H1 (cell line): ENCODE results near the gene AP2A2. TPM values are rescaled to one million over a fixed set of nuclear protein-coding genes. Genes with fewer than 3 reads are reported as not detected.

Source experiments
- CTCF ChIA-PET: fragments of 300-600 bp; sonication (Branson Sonifier 250); formaldehyde crosslinking; loops from one replicate; lab custom pipeline; 2021; ENCODE audit not compliant: partially characterized antibody; lab: Charles Lee
- POLR2A ChIA-PET: fragments of 300-600 bp; sonication (Branson Sonifier 250); formaldehyde crosslinking; loops from one replicate; lab custom pipeline; 2021; ENCODE audit warnings: inconsistent platforms; ENCODE audit not compliant: partially characterized antibody; lab: Charles Lee
- DNase-seq, 2 experiments: peaks; one replicate each; pipeline versions ENCODE4 v3.0.0 to v3.0.0-alpha.2; 2010 to 2022; ENCODE audit warnings: low spot score in 2 of 2, low read depth in 1 of 2, mixed read lengths in 1 of 2
- FAIRE-seq: peaks from 2 replicates; lab custom pipeline; 2011; peaks lifted over from hg19 to GRCh38; lab: Jason Lieb, UNC
- H2AFZ ChIP-seq: 2 replicates; pipeline ENCODE4 v1.8.1; 2012; ENCODE audit warnings: low read length, inconsistent platforms
- H2AK5ac ChIP-seq: 2 replicates; pipeline ENCODE4 v1.6.1; 2013; ENCODE audit warnings: low read depth, low read length
- H2BK120ac ChIP-seq: replicated peaks from 2 replicates; pipeline ENCODE3; 2013; ENCODE audit warnings: low read depth, low read length, inconsistent platforms
- H2BK12ac ChIP-seq: 2 replicates; pipeline ENCODE4 v1.6.1; 2013; ENCODE audit warnings: low read depth, low read length
- H2BK15ac ChIP-seq: 2 replicates; pipeline ENCODE4 v1.6.1; 2013; ENCODE audit warnings: low read length
- H2BK20ac ChIP-seq: 2 replicates; pipeline ENCODE4 v1.6.1; 2013; ENCODE audit warnings: low read length
- H2BK5ac ChIP-seq: 2 replicates; pipeline ENCODE4 v1.6.1; 2013; ENCODE audit warnings: low read depth, low read length
- H3K14ac ChIP-seq: 2 replicates; pipeline ENCODE4 v1.6.1; 2013; ENCODE audit warnings: inconsistent platforms; ENCODE audit not compliant: insufficient read length
- H3K18ac ChIP-seq: 2 replicates; pipeline ENCODE4 v1.6.1; 2013; ENCODE audit warnings: low read length; ENCODE audit errors: extremely low read depth
- H3K23ac ChIP-seq: 2 replicates; pipeline ENCODE4 v1.6.1; 2013; ENCODE audit warnings: inconsistent platforms; ENCODE audit not compliant: insufficient read length
- H3K23me2 ChIP-seq: 2 replicates; pipeline ENCODE4 v1.6.1; 2013; ENCODE audit warnings: low read depth, low read length
- H3K27ac ChIP-seq: 2 replicates; pipeline ENCODE4 v1.6.1; 2011; ENCODE audit warnings: low read depth, low read length, inconsistent platforms
- H3K27me3 ChIP-seq, 4 experiments: replicated peaks in 1 of 4; 1 replicate in 1 of 4; 2 replicates in 3 of 4; pipeline versions ENCODE4 v1.6.1 to v1.8.1; 2011 to 2013; ENCODE audit warnings: low read length in 3 of 4, mild to moderate bottlenecking in 3 of 4, inconsistent platforms in 2 of 4, mixed read lengths in 2 of 4, moderate library complexity in 1 of 4; ENCODE audit not compliant: control insufficient read depth in 3 of 4, insufficient read depth in 3 of 4; ENCODE audit errors: extremely low read depth in 1 of 4
- H3K36me3 ChIP-seq, 4 experiments: 2 replicates each; pipeline versions ENCODE4 v1.6.1 to v1.8.1; 2011 to 2013; ENCODE audit warnings: mild to moderate bottlenecking in 4 of 4, low read length in 3 of 4, moderate library complexity in 2 of 4, control low read depth in 1 of 4, inconsistent platforms in 1 of 4; ENCODE audit not compliant: insufficient read depth in 4 of 4, control insufficient read depth in 2 of 4
- H3K4ac ChIP-seq: replicated peaks from 2 replicates; pipeline ENCODE3; 2013; ENCODE audit warnings: low read length, low read depth, mixed read lengths, inconsistent platforms; ENCODE audit not compliant: insufficient read length
- H3K4me1 ChIP-seq, 4 experiments: replicated peaks in 1 of 4; 1 replicate in 1 of 4; 2 replicates in 3 of 4; pipeline versions ENCODE4 v1.6.1 to v1.8.1; 2011 to 2013; ENCODE audit warnings: low read length in 3 of 4, inconsistent platforms in 2 of 4, mixed read lengths in 1 of 4; ENCODE audit not compliant: insufficient read depth in 4 of 4, control insufficient read depth in 3 of 4
- H3K4me2 ChIP-seq, 2 experiments: 2 replicates each; pipeline versions ENCODE4 v1.6.1 to v1.8.1; 2011 to 2013; ENCODE audit warnings: low read depth in 2 of 2, low read length in 2 of 2, control low read depth in 1 of 2, inconsistent platforms in 1 of 2, mild to moderate bottlenecking in 1 of 2; ENCODE audit not compliant: insufficient read depth in 1 of 2
- H3K4me3 ChIP-seq, 4 experiments: fragments of 200-600, 300-600 bp in 1 of 4; sonication (generic), shearing (Covaris generic), sonication (Bioruptor Twin) in 1 of 4; 2 replicates each; pipeline versions ENCODE4 v1.5.1 to v1.8.1; 2011 to 2016; ENCODE audit warnings: low read length in 4 of 4, low read depth in 3 of 4, control low read depth in 2 of 4, inconsistent platforms in 2 of 4, mild to moderate bottlenecking in 2 of 4, mixed read lengths in 1 of 4, moderate library complexity in 1 of 4; ENCODE audit not compliant: insufficient read depth in 2 of 4; ENCODE audit errors: extremely low read depth in 1 of 4
- H3K56ac ChIP-seq: replicated peaks from 2 replicates; pipeline ENCODE3; 2013; ENCODE audit warnings: low read depth, mild to moderate bottlenecking, mixed read lengths, low read length, inconsistent platforms; ENCODE audit not compliant: insufficient read length
- H3K79me1 ChIP-seq: 2 replicates; pipeline ENCODE4 v1.6.1; 2013; ENCODE audit warnings: low read depth, low read length, control low read depth
- H3K79me2 ChIP-seq, 2 experiments: 2 replicates each; pipeline versions ENCODE4 v1.6.1 to v1.8.1; 2012 to 2013; ENCODE audit warnings: low read length in 2 of 2, mild to moderate bottlenecking in 2 of 2, inconsistent platforms in 1 of 2; ENCODE audit not compliant: insufficient read depth in 2 of 2, control insufficient read depth in 1 of 2
- H3K9ac ChIP-seq, 4 experiments: replicated peaks in 1 of 4; 1 replicate in 1 of 4; 2 replicates in 3 of 4; pipeline versions ENCODE4 v1.6.1 to v1.8.1; 2011 to 2013; ENCODE audit warnings: low read depth in 3 of 4, low read length in 3 of 4, control low read depth in 2 of 4, mild to moderate bottlenecking in 2 of 4, moderate library complexity in 2 of 4, inconsistent platforms in 1 of 4; ENCODE audit errors: extremely low read depth in 1 of 4
- H3K9me3 ChIP-seq, 2 experiments: 2 replicates each; pipeline versions ENCODE4 v1.6.1 to v1.8.1; 2012 to 2013; ENCODE audit warnings: mild to moderate bottlenecking in 2 of 2, moderate library complexity in 2 of 2, control low read depth in 1 of 2, inconsistent platforms in 1 of 2, low read depth in 1 of 2, low read length in 1 of 2, mixed read lengths in 1 of 2; ENCODE audit not compliant: insufficient read depth in 2 of 2
- H4K20me1 ChIP-seq, 2 experiments: replicated peaks in 1 of 2; 2 replicates each; pipeline versions ENCODE3 to v1.8.1; 2011 to 2013; ENCODE audit warnings: inconsistent platforms in 2 of 2, low read length in 2 of 2, mild to moderate bottlenecking in 1 of 2; ENCODE audit not compliant: insufficient read depth in 2 of 2, control insufficient read depth in 1 of 2
- H4K5ac ChIP-seq: 2 replicates; pipeline ENCODE4 v1.6.1; 2013; ENCODE audit warnings: low read length, low read depth, mixed read lengths, inconsistent platforms; ENCODE audit not compliant: insufficient read length
- H4K8ac ChIP-seq: 2 replicates; pipeline ENCODE4 v1.8.0; 2013; ENCODE audit warnings: mild to moderate bottlenecking, moderate library complexity, low read length, inconsistent platforms; ENCODE audit not compliant: insufficient read depth; ENCODE audit errors: extremely low read depth
- H4K91ac ChIP-seq: replicated peaks from 2 replicates; pipeline ENCODE3; 2013; ENCODE audit warnings: low read length, mixed read lengths, inconsistent platforms; ENCODE audit not compliant: insufficient read length
- ASH2L ChIP-seq: fragments of 200-600, 300-600 bp; sonication (generic); IDR thresholded peaks from one replicate; pipeline ENCODE4 v1.7.1; 2017; ENCODE audit warnings: low read length
- NRF1 ChIP-seq: IDR thresholded peaks from 2 replicates; pipeline ENCODE4 v1.6.1; 2011; ENCODE audit warnings: mild to moderate bottlenecking, low read depth, low read length, improper control_type of control experiment
- POLR2A ChIP-seq, 2 experiments: IDR thresholded peaks; 1 replicate in 1 of 2; 2 replicates in 1 of 2; pipeline ENCODE4 v1.6.1; 2011; ENCODE audit warnings: low read depth in 2 of 2, low read length in 2 of 2, mild to moderate bottlenecking in 2 of 2; ENCODE audit errors: control extremely low read depth in 1 of 2
- POLR2AphosphoS5 ChIP-seq: IDR thresholded peaks from 2 replicates; pipeline ENCODE4 v1.6.1; 2011; ENCODE audit warnings: low read depth, low read length
- RXRA ChIP-seq: IDR thresholded peaks from 2 replicates; pipeline ENCODE4 v1.6.1; 2011; ENCODE audit warnings: low read depth, mild to moderate bottlenecking, low read length, moderate library complexity; ENCODE audit not compliant: insufficient read depth
- SP2 ChIP-seq: IDR thresholded peaks from 2 replicates; pipeline ENCODE4 v1.6.1; 2012; ENCODE audit warnings: mild to moderate bottlenecking, low read length, inconsistent platforms
- ZNF274 ChIP-seq: IDR thresholded peaks from 2 replicates; pipeline ENCODE4 v1.7.0; 2012; ENCODE audit warnings: low read length, borderline replicate concordance; ENCODE audit errors: extremely low read depth
- WGBS, 2 experiments: shearing (Covaris generic) in 1 of 2; methylation state at CpG; one replicate each; pipeline versions ENCODE4 v1.1.6 to v1.1.7; 2013 to 2015; ENCODE audit warnings: low lambda C conversion rate in 2 of 2, mixed read lengths in 2 of 2, inconsistent platforms in 1 of 2, low coverage in 1 of 2, missing lambda C conversion rate in 1 of 2; ENCODE audit not compliant: insufficient replicate concordance in 2 of 2, insufficient coverage in 1 of 2, insufficient read length in 1 of 2; ENCODE audit errors: extremely low coverage in 1 of 2, missing lambda C conversion rate in 1 of 2; 5-methylcytosine and 5-hydroxymethylcytosine counted together
- polyA plus RNA-seq, 7 experiments: library from polyadenylated mRNA; depleted of rRNA in 3 of 7; stranded (reverse) in 5 of 7; unstranded in 2 of 7; fragments of >200 nt in 5 of 7; fragments of 200-250 nt in 2 of 7; gene quantifications; 1 replicate in 5 of 7; 2 replicates in 1 of 7; 4 replicates in 1 of 7; pipeline versions ENCODE4 v1.2.1 to v1.2.3, GENCODE V29; 2011 to 2013; ENCODE audit warnings: missing spikeins in 2 of 7, mixed read lengths in 2 of 7
- total RNA-seq: library from RNA; stranded (reverse); fragmentation: NEBNext Ultra II Directional; extraction: Animal tissue kit (Norgen Biotek cat#: 25700); gene quantifications from 2 replicates; pipeline ENCODE4 v1.2.1, GENCODE V29; 2021

The AP2A2 gene
- total and polyA plus RNA-seq, 2 of the 8 experiments (the other 6 are each of a cell fraction or from before 2014, with no cell fraction given): 50.0 to 65.0 TPM

DNA sequence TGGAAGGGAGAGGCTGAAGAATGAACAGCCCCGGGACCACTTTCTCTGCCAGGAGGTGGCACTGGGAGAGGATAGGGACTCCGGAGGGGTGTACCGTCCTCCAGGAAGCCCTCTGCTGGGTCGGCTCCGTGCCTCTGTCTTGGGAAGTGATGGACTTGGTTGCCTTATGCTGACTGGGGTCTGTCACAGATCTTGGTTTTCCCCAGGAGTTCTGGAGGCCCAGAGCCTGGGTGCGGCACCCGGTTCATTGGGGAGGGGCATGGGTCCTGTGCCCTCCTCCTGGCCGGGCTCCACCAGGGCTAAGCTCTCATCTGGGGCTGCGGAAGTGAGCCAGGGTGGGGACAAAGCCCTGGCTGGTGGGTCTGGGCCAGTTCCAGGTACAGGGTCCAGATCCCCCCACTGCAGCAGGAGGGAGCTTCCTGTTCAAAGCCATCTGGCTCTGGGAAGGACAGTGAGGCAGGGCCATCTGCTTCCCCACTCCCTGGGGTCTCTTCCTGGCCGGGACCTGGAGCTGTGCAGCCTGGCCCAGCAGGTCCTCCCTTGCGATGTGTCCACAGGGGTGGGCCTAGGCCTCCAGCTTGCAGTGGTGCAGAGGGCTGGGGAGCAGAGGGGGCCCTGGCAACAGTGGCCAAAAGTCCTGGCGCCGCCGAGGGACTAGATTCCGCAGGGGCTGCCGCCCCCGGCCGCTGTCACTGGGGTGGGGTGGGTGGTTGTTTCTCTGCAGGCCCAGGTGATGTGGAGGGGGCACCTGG, 1.1 kb upstream of the AP2A2 start:
- Histone ChIP-seq H3K23me2 (peaks cover 5% of the 10 kb centered on the region), H2BK120ac (no peak overlapping the region), H3K27me3 (no peaks in the 10 kb centered on the region), H3K4me1 (peaks cover 0 to 7% (median 4%) of the 10 kb centered on the region in 4 experiments; a peak in 4 of 7 replicates), H3K4me2 (no peak overlapping the region), H3K23ac (no peak overlapping the region), H4K5ac (no peak overlapping the region), H3K79me2 (peaks cover 0 to 34% of the 10 kb centered on the region in 2 experiments; a peak in 2 of 4 replicates), H2BK15ac (peak overlapping the region; percentile 95; the same call in 1 of the 2 replicates), H3K9me3 (no peaks in the 10 kb centered on the region), H3K4ac (no peak overlapping the region), H2AK5ac (no peak overlapping the region), H4K20me1 (peaks cover 3 to 10% of the 10 kb centered on the region in 2 experiments), H2BK5ac (0 out of 2 replicates have a peak overlapping the region, but pooled peaks have one; percentile 24), H2BK12ac (no peak overlapping the region), H3K27ac (no peak overlapping the region), H3K4me3 (no peak overlapping the region), H4K91ac (peak overlapping the region; percentile 74), H3K36me3 (peaks cover 0 to 12% (median 2%) of the 10 kb centered on the region in 4 experiments; a peak in 3 of 8 replicates), H3K79me1 (peaks cover 14% of the 10 kb centered on the region), H2BK20ac (no peak overlapping the region), H2AFZ (no peak overlapping the region), H3K56ac (no peak overlapping the region), H3K18ac (no peak overlapping the region), H4K8ac (peak overlapping the region; percentile 86), H3K9ac (no peak overlapping the region), H3K14ac (no peak overlapping the region)
- POLR2A ChIA-PET: interaction anchor here (0.8 to 1.9 kb wide), 7 partner anchors 11 to 67 kb away, joined by 3 to 7 read pairs (median 3); partner anchors contain the start of gene CHID1
- FAIRE-seq: no peak
- WGBS, 2 experiments: 95% methylated on average over 18 of the region's 18 CpGs; no CpG with 5 or more reads in 1 of the 2 experiments
- DNase-seq: no peak
- CTCF ChIA-PET: interaction anchor here (0.6 to 7.1 kb wide), 24 partner anchors 9 to 137 kb away, joined by 3 to 48 read pairs (median 6); partner anchors contain the start of gene MUC6
- TF ChIP-seq ZNF274 (no peak), POLR2A (IDR thresholded peaks at IDR 0.05; ENCODE audit: control extremely low read depth in 1 of 2, low read depth in 2 of 2, low read length in 2 of 2) (no peak), POLR2AphosphoS5 (no peak), NRF1 (no peak), RXRA (no peak), SP2 (no peak), ASH2L (no peak)
